NOMO-1 (cell line): ENCODE measurements around the gene FAM25G.
"Not testable (repeated sequence)": the region's sequence is repeated elsewhere in the genome, so short reads cannot be mapped to it uniquely, and the experiment has no call there.

Experiments
- DNase-seq, 2 experiments: peaks; one replicate each; lab custom pipeline; 2025; ENCODE audit not compliant: unreplicated experiment in 2 of 2; lab: John Stamatoyannopoulos, UW

FAM25G gene

GRCh38 chr10:47465216-47465917 is 26.1 kb downstream of the FAM25G start:
- not testable (repeated sequence) for DNase-seq

DNA sequence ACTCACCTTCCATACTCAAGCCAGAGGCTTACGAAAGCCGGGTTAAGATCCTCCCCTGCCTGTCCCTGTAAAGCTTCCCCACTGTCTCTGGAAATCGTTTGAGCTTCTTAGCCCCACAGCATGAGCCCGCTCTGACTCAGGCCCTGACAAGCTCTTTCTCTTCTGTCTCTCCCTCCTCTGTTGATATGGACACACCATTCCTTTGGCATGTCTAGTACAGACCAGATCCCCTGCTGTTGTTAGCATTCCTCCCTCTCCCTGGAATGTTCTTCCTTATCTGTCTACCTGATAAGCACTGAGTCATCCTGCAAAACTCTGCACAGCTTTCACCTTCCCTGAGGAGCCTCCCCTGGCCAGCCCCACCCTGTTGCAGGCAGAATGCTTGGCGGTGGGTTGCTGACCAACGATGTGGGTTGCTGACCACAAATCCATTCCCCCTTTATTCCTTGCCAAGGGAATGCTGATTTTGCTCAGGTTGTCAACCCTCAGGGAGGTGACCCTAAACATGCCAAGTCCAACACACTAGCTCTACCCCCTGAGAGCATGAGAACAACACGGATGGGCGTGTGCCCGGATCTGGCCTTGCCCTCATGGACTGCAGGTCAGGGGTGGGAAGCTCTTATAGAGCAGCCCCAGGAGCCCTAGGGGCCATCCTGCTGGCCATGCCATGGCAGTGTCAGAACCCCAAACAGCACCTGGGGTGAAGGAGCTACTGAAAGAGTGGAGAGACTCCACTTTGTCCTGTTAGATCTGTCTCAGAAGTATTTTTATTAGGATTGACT is 28.7 kb downstream of the FAM25G start:
- DNase-seq: not testable (repeated sequence)

DNA sequence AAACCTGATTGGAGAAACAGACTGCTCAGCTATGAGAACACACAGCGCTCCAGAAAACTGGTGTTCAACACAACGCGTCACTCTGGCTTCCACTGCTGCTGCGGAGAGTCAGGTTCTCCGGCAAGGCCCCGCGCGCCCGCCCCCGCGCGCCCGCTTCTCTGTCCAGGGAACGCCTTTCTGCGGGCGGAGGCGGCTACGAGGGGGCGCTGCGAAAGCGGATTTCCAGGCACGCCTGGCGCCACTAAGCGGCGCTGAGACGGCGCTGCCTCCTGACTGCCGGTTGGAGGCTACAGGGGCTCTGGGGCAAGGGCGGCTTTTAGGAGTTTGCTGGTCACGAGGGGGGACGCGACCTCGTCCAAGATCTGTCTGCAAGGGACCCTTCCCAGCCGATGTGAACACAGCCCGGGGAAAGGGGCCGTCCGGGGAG is 30.2 kb downstream of the FAM25G start:
- peak in 1 of 2 experiments; percentile 12 for DNase-seq

- DNase-seq: no peak
These were observed 32.9 kb downstream of the FAM25G start for GRCh38 chr10:47458466-47459154.

DNA sequence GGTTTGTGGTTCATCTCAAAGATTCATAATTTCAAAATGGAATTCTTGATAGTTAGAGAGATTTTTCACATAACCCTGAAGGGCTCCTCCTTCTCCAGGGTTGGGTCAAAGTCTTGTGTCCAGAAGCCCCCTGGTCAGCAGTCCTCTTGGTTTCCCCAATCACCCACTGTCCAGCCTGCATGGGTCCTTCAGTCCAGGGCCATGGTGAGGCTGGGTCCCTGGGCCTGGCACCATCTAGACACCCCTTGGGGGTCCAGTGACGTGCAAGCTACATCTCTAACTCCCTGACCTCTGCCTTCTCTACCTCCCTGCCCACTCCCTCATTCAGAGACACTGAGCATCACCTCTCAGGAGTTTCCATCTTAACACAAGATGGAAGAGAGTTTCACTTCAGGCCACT is 33.7 kb downstream of the FAM25G start:
- no peak for DNase-seq

DNA sequence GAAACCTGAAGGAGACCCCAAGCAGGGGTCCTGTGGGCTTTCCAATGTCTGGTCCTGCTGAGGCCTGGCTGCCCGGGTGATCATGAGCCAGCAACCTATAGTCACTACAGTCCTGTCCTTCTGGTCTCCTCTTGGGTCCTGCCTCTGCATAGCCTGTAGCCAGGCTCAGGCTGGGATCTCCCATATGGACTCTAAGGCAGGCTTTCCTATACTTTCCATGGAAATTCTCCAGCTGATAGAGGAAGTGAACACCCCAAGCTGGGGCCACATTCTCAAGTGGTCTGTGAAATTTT is 34.0 kb downstream of the FAM25G start:
- no peak for DNase-seq

GRCh38 chr10:47456794-47457527 is 34.5 kb downstream of the FAM25G start:
- no peak for DNase-seq

- no peak for DNase-seq
These were observed 35.3 kb downstream of the FAM25G start for GRCh38 chr10:47456079-47456785.

GRCh38 chr10:47455350-47456078 is 36.0 kb downstream of the FAM25G start:
- not testable (repeated sequence) for DNase-seq

- no peak for DNase-seq
These were observed 36.8 kb downstream of the FAM25G start for GRCh38 chr10:47454780-47455058.

DNA sequence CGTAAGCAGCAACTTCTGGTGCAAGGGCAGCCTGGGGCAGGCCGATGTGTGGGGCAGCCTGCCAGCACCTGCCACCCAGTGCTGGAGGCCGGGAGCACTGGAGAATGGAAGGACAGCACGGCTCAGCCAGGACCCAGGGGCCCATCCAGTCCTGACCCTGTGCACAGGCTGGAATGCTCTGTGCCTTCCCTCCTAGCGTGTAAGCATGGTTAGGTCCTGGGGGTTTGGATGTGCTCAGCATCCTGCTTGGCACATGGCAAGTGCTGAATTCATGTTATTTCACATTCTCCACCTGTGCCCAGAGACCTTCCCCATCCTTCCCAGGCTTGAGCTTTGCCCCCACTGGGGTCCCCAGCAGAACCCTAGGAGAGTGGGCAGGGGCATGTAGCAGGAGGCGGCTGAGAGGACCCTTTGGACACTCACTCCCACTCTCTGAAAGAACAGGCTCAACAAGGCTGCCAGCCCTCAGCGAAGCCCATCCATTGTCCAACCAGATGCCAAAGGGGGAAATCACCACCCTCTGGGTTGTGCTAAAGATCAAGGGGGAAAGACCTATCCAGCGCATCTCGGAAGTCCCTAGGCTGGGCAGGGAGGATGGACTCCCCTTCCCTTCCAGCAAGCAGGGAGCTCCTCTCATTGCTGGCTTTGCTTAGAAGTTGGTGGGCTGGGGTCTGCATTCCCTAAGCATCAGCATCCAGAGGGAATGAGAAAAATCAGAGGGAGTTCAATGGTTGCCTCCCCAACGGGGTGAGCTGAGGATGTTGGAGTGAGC is 37.3 kb downstream of the FAM25G start:
- no peak for DNase-seq

GRCh38 chr10:47453141-47454007 is 38.1 kb downstream of the FAM25G start:
- no peak for DNase-seq

DNA sequence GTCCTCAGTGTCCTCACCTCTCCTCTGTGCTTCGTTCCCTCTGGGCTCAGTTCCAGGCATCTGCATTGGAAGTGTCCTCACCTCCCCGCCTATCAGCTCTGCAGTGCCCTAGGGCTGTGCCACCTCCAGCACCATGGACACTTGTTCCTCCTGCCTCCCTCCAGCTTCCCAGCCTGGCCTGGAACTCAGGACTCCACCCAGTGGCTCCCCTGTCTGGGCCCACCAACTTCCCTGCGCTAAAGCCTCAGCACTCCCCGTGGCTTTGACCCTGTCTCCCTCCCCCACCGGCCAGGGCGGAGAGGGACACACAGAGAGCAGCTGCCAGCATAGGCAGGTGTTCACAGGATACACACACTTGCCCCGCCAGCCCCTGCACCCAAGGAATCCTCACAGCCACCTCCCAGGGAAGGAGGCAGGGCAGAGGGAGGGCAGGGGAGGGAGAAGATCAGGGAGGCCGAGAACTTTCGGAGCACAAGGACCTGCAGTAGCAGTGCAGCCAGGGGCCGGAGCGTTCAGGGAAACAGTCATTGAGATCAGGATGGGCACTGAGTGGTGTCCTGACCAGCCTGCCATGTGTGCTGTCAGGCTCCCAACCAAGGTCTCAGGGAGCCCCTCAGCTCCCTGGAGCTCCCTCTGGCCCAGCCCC is 38.9 kb downstream of the FAM25G start:
- DNase-seq: no peak

- no peak for DNase-seq
These were observed 39.5 kb downstream of the FAM25G start for GRCh38 chr10:47451998-47452494.

DNA sequence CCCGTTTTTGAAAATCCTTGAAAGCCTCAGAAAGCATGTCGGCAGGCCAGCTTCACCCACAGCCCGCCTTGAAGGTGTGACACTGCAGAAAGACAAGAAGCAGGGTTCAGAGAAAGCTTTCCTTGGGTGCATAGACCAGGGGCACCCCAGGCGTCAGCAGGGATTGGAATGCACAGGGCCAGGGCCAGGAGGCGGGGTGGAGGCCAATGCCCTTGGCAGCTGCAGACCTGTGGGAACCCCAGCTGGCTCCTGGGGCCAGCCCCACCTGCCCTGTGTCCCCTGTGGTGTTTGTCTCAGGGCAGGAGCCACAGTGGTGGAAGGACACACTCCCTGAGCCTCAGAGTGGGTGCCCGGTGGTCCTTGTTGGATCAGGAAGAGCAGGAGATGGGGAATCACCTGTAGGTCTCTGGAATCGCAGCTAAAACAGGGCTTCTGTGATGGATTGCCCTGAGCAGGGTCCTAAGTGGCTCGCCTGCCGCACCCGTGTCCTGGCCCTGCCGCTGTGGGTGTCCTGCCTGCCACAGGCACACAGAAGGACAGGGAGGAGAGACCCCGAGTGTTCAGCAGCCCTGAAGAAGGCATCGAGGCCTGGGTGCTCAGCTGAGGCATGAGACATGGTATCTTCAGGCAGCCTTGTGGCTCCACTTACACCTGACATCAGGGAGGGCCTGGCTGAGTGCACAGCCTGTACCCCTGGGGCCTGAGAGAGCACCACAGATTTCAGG is 40.1 kb downstream of the FAM25G start:
- DNase-seq: no peak

GRCh38 chr10:47450442-47450841 is 41.1 kb downstream of the FAM25G start:
- DNase-seq: no peak

- no peak for DNase-seq
These were observed 41.5 kb downstream of the FAM25G start for GRCh38 chr10:47449979-47450378.
